Progenitor cell of endocrine pancreas (in vitro differentiated cells): Measurements from ENCODE around the gene KCNQ4. TPM values are rescaled to one million over a fixed set of nuclear protein-coding genes. Genes with fewer than 3 reads are reported as not detected.

ENCODE experiments used
- DNase-seq: peaks from one replicate; pipeline ENCODE4 v3.0.0; 2021; ENCODE audit warnings: low spot score; ENCODE audit not compliant: unreplicated experiment
- H3K27ac Mint-ChIP-seq: 2 replicates; pipeline ENCODE4 v1.8.0; 2021; ENCODE audit warnings: mild to moderate bottlenecking, moderate library complexity, mixed read lengths
- H3K27me3 Mint-ChIP-seq: 2 replicates; pipeline ENCODE4 v1.8.0; 2021; ENCODE audit warnings: mixed read lengths
- H3K36me3 Mint-ChIP-seq: 2 replicates; pipeline ENCODE4 v1.8.0; 2022; ENCODE audit warnings: mixed read lengths; ENCODE audit not compliant: insufficient read depth
- H3K4me1 Mint-ChIP-seq: 2 replicates; pipeline ENCODE4 v1.8.0; 2021; ENCODE audit warnings: low read depth, mixed read lengths
- H3K4me3 Mint-ChIP-seq: 2 replicates; pipeline ENCODE4 v1.8.0; 2021; ENCODE audit warnings: low read depth, mild to moderate bottlenecking, moderate library complexity, mixed read lengths
- H3K9me3 Mint-ChIP-seq: 2 replicates; pipeline ENCODE4 v1.8.0; 2021; ENCODE audit warnings: low read depth, mixed read lengths
- CTCF ChIP-seq: fragments of 200-600 bp; sonication (generic); IDR thresholded peaks from one replicate; pipeline ENCODE4 v1.5.0; 2021; ENCODE audit warnings: antibody characterized with exemption, mild to moderate bottlenecking; ENCODE audit not compliant: unreplicated experiment
- total RNA-seq: library from RNA; stranded (reverse); gene quantifications from 2 replicates; pipeline ENCODE4 v1.2.1, GENCODE V29; 2021

The KCNQ4 gene
- total RNA-seq, 1 donor from 2014 or later, result 0.67 TPM

- Mint-ChIP-seq H3K36me3 (no peaks in the 10 kb centered on the region), H3K27ac (no peak overlapping the region), H3K27me3 (no peaks in the 10 kb centered on the region), H3K9me3 (no peaks in the 10 kb centered on the region), H3K4me3 (no peak overlapping the region), H3K4me1 (peaks cover 8% of the 10 kb centered on the region)
- no peak for TF ChIP-seq CTCF
- no peak for DNase-seq
Observed at GRCh38 chr1:40829631-40830245, 46.2 kb downstream of the KCNQ4 start.

GRCh38 chr1:40830419-40830943 lies 46.9 kb downstream of the KCNQ4 start:
- Mint-ChIP-seq H3K9me3 (no peaks in the 10 kb centered on the region), H3K4me1 (peaks cover 1% of the 10 kb centered on the region), H3K27ac (no peak overlapping the region), H3K27me3 (no peaks in the 10 kb centered on the region), H3K36me3 (no peaks in the 10 kb centered on the region), H3K4me3 (no peak overlapping the region)
- no peak for DNase-seq
- no peak for TF ChIP-seq CTCF

- H3K9me3 Mint-ChIP-seq, result no peaks in the 10 kb centered on the region
- H3K27ac Mint-ChIP-seq, result no peak overlapping the region
- no peaks in the 10 kb centered on the region for H3K36me3 Mint-ChIP-seq
- H3K4me1 Mint-ChIP-seq, result peaks cover under 1% of the 10 kb centered on the region
- DNase-seq, result no peak
- no peak for TF ChIP-seq CTCF
- H3K27me3 Mint-ChIP-seq, result no peaks in the 10 kb centered on the region
- H3K4me3 Mint-ChIP-seq, result no peak overlapping the region
Observed at GRCh38 chr1:40831001-40831732, 47.6 kb downstream of the KCNQ4 start.

- TF ChIP-seq CTCF, result no peak
Observed at GRCh38 chr1:40833979-40834378, 50.4 kb downstream of the KCNQ4 start.

GRCh38 chr1:40834968-40835545 lies 51.5 kb downstream of the KCNQ4 start:
- no peaks in the 10 kb centered on the region for H3K9me3 Mint-ChIP-seq
- TF ChIP-seq CTCF, result no peak
- H3K4me1 Mint-ChIP-seq, result peaks cover 2% of the 10 kb centered on the region
- no peak overlapping the region for H3K4me3 Mint-ChIP-seq
- DNase-seq, result no peak
- no peaks in the 10 kb centered on the region for H3K27me3 Mint-ChIP-seq
- no peak overlapping the region for H3K27ac Mint-ChIP-seq
- H3K36me3 Mint-ChIP-seq, result peaks cover 1% of the 10 kb centered on the region

More at GRCh38 chr1:40833979-40834378, 50.4 kb downstream of the KCNQ4 start:
- H3K4me1 Mint-ChIP-seq, result no peaks in the 10 kb centered on the region
- no peak overlapping the region for H3K27ac Mint-ChIP-seq
- H3K4me3 Mint-ChIP-seq, result no peak overlapping the region
- H3K36me3 Mint-ChIP-seq, result peaks cover 1% of the 10 kb centered on the region
- H3K27me3 Mint-ChIP-seq, result no peaks in the 10 kb centered on the region
- H3K9me3 Mint-ChIP-seq, result no peaks in the 10 kb centered on the region
- DNase-seq, result no peak
